Measurements from ENCODE around the gene HES2.
"Not testable (repeated sequence)": the region's sequence is repeated elsewhere in the genome, so short reads cannot be mapped to it uniquely, and the experiment has no call there.

HES2 gene

DNA sequence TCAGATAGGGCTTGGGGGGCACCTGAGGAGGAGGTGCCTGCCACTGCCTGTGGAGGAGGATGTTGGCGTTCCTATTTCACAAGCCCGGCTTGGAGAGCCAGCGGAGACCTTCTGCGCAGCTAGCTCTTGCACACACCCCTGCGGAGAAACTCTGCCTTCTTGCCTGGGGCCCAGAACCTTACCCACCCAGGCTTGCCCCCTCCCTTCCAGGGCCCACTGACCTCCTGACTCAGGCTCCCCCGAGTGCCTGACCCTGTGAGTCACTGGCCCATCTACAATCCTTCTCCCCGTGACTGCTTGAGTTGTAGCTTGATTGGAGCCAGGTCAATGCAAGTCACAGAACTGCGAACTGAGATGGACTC is 3.4 kb downstream of the HES2 start:
- DNase-seq: no peak

- DNase-seq: no peak
Measured at GRCh38 chr1:6414881-6415626, 4.7 kb downstream of the HES2 start.

- no peak for DNase-seq
Measured at GRCh38 chr1:6414443-6414844, 5.3 kb downstream of the HES2 start.

DNA sequence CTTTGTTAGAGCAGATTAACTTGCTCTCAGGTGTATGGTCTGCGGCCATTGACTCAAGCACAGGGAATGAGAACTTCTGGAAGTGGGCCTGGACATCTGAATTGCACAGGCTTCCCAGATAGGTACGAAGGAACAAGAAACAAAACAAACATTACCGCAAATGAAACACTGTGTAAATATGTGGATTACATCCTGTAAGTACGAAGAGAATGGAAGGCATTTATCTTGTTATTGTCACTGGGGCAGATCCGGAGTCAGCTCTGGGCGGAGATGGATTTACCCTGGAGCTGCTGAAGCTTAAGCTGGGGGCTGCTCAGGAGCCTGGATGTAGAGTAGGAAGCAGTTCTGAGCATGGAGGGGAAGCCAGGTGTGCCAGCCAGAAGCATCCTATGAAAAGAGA is 6.8 kb downstream of the HES2 start:
- no peak for DNase-seq

DNA sequence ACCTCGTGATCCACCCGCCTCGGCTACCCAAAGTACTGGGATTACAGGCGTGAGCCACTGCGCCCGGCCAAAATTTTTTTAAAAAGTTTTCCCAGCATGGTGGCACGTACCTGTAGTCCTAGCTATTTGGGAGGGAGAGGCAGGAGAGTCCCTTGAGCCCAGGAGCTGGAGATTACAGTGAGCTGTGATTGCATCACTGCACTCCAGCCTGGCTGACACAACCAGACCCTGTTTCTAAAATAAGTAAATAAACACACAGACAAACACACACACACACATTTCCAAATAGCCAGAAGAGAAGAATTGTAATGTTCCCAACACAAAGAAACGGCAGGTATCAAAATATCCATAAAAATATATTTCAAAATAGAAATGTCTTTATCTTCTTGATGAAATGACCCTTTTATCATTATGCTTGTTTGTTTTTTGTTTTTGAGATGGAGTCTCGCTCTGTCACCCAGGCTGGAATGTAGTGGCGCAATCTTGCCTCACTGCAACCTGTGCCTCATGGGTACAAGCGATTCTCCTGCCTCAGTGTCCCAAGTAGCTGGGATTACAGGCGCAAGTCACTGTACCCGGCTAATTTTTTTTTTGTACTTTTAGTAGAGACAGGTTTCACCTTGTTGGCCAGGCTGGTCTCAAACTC is 9.3 kb downstream of the HES2 start:
- DNase-seq: no peak

DNA sequence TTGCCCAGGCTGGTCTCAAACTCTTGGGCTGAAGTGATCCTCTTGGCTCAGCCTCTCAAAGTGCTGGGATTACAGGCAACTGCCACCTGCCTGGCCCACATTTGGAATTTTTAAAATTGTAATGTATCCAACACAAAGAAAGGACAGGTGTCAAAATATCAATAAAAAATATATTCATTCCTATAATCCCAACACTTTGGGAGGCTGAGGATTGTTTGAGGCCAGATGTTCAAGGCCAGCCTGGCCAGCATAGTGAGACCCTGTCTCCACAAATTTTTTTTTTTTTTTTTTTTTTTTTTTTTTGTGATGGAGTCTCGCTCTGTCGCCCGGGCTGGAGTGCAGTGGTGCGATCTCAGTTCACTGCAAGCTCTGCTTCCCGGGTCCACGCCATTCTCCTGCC is 10.0 kb downstream of the HES2 start:
- no peak for DNase-seq

DNA sequence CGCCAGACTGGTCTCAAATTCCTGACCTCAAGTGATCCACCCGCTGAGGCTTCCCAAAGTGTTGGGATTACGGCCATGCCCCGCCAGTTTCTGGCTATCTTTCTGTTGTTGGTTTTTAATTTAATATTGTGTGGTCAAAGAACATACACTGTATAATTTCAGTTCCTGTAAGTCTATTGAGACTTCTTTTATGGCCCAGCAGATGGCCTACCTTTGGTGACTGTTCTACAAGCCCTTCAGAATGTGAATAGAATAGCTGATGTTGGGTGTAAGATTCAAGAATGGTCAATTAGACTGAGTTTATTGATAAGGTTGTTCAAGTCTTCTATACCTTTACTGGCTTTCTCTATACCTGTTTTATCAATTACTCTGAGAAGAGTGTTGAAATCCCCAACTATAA is 10.7 kb downstream of the HES2 start:
- DNase-seq: no peak

- DNase-seq: no peak
Measured at GRCh38 chr1:6408023-6408422, 11.7 kb downstream of the HES2 start.

- no peak for DNase-seq
Measured at GRCh38 chr1:6401673-6402072, 18.0 kb downstream of the HES2 start.

GRCh38 chr1:6399294-6399693 is 20.4 kb downstream of the HES2 start:
- DNase-seq: no peak

- DNase-seq: no peak
Measured at GRCh38 chr1:6397844-6398441, 21.8 kb downstream of the HES2 start.

DNA sequence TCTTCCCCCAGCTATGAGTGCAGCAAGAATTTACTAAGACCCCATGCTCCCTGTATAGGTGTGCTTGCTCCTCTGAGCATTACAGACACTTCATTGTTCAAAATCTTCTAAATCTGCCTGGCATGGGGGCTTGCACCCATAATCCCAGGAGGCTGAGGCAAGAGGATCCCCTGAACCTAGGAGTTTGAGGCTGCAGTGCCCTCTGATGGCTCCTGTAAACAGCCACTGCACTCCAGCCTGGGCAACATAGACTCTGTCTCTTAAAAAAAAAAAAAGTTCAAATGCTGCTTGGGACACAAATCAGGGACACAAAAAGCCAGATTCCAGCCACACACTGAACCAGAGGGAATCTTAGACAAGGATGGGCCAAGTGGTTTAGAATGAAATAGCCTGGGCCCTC is 22.7 kb downstream of the HES2 start:
- no peak for DNase-seq

- not testable (repeated sequence) for DNase-seq
Measured at GRCh38 chr1:6395781-6396244, 23.9 kb downstream of the HES2 start.

- DNase-seq: not testable (repeated sequence)
Measured at GRCh38 chr1:6395130-6395529, 24.6 kb downstream of the HES2 start.

GRCh38 chr1:6393400-6394187 is 26.1 kb downstream of the HES2 start, which contains the start of gene ACOT7:
Gene ACOT7 (minus strand): TSS chr1:6393767. CDS start chr1:6393399, 368 bp downstream.
- DNase-seq: peak; percentile 87

- no peak for DNase-seq
Measured at GRCh38 chr1:6392809-6393399, 26.8 kb downstream of the HES2 start.

DNA sequence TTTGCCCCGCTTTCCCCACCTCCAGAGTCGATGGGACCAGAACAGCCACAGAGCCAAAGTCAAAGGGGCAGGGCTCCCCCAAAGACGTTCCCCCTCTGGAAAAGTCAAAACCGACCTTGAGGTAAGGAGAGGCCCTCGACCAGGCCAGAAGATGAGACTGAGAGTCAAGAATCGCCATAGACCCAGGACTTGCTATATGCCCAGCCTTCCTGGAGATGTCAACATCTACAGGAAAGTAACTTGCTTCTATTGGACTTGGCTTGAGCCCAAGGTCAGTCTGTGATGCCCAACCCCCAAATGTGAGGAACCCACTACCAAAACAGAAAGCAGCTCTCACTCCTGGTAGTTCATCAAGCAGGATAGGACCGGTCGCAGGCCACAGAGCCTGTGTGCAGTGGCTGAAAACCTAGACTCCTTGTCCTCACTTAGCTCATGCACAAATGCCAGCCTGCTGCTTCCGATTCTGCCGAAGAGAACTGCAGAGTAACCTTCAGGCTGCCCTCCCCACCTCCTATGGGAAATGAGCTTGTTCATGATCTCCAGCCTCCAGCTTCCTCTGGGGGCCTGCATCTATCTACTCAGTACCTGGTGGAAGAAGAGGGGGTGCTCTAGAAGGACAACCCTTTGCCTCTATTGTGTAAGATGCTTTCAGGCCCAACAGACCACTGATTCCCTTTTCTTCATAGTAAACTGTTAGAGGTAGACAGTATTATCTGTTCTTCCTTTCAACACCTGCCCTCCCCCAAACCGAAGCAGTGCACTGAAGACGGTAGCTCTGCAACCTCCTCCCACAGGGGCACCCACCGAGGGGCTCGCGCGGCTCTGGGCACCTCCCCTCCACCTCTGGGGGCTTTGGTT is 27.5 kb downstream of the HES2 start:
- no peak for DNase-seq

GRCh38 chr1:6389971-6390370 is 29.7 kb downstream of the HES2 start:
- DNase-seq: no peak

DNA sequence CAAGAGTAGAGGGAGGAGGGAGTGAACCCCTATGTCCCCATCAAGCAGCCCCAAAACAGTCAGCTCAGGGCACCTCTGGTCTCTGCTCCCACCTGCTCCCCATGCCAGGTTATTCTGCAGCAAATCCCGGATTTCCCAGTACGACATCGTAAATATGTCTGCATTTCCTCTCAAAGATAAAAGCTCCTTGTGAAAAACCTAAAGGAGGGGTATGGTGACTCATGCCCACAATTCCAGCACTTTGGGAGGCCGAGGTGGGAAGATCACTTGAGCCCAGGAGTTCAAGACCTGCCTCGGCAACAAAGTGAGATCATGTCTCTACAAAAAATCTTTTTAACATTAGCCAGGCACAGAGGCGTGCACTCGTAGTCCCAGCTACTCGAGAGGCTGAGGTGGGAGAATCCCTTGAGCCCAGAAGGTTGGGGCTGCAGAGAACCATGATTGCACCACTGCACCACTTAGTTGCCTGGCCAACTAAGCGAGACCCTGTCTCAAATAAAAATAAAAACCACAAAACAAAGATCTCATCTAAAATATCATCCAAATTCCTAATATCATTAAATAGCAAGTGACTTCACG is 33.3 kb downstream of the HES2 start:
- DNase-seq: no peak

DNA sequence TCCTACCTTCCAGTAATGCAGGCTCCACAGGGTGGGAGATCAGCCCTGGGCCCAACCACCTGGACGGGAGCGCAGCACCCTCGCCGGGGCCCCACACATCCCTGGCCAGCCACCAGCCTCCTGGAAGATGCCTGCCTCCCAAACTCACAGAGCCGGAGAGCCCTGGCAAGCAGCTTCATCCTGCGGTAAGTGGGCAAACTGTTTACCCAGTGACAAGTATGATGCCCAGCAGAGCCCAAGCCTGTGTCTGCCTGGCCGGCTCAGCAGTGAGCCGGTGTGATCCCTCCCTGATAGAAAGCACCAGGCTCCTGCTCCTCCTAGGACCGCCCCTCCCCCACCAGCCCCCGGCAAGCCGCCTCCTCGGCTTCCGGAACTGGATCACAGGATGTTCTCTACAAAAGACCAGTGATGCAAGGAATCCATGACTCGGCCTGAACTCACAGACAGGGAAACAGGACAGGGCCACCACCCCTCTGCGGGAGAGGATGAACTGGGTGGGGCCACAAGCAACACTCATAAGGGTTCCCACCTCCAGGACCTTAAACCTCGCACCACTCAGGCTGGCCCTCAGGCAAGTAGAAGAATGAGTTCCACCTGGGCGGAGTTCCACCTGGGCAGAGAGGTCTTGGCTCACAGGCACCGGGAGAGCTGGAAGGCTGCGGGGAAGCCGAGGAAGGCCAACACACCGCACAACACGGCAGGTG is 34.1 kb downstream of the HES2 start:
- DNase-seq: no peak

GRCh38 chr1:6384962-6385361 is 34.8 kb downstream of the HES2 start:
- no peak for DNase-seq

All from activated effector memory CD4-positive, alpha-beta T cell treated with Interleukin-2 at 50 U/mL for 16 hours (primary cell).